AG09319 (cell line): Measurements from ENCODE around the gene POP7.
A peak's percentile ranks its signal among the peaks of the same experiment; 100 is the strongest.
"Not testable (repeated sequence)": the region's sequence is repeated elsewhere in the genome, so short reads cannot be mapped to it uniquely, and the experiment has no call there.

Source experiments
- DNase-seq: peaks from one replicate; pipeline ENCODE4 v3.0.0-alpha.2; 2010; ENCODE audit warnings: low read depth; ENCODE audit errors: extremely low read depth
- CTCF ChIP-seq: IDR thresholded peaks from 2 replicates; pipeline ENCODE4 v1.5.1; 2011; ENCODE audit warnings: low read depth, mild to moderate bottlenecking, inconsistent platforms, low read length, moderate library complexity

POP7 gene

DNA sequence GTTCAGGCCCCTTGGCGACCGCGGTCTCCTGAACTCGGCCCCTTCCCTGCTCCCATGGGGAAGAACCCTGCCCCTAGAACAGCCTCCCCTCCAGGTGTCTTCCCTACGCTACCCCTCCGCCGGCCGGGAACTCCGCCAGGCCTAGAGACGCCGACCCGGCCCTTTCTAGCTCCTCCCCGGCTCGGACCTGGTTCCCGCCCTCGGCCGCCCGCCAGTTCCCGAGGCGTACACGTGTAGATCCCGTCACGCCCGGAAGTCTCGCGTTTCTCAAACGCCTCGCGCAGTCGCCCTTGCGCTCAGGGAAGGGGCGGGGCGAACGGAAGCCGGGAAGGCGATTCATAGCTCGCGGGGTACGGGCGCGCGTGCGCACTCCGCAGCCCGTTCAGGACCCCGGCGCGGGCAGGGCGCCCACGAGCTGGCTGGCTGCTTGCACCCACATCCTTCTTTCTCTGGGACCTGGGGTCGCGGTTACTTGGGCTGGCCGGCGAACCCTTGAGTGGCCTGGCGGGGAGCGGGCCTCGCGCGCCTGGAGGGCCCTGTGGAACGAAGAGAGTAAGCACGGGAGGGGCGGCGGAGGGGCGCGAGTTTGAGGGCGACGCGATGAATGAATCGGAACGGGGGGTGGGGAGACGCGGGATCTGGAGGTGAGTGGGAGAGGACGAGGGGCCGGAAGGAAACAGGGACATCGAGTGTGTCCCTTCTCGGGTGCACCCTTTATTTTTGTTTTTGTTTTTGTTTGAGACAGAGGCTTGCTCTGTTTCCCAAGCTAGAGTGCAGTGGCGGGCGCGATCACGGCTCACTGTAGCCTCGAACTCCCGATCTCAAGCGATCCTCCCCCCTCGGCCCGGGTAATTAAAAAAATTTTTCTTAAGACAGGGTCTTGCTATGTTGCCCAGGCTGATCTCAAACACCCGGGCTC lies at the start of gene POP7:
TSS of gene POP7 (plus strand) at position 369 of the 919 bp plus-strand sequence. CDS start 710 bp downstream, outside the sequence.
- TF ChIP-seq CTCF = no peak
- DNase-seq = peak; percentile 96

DNA sequence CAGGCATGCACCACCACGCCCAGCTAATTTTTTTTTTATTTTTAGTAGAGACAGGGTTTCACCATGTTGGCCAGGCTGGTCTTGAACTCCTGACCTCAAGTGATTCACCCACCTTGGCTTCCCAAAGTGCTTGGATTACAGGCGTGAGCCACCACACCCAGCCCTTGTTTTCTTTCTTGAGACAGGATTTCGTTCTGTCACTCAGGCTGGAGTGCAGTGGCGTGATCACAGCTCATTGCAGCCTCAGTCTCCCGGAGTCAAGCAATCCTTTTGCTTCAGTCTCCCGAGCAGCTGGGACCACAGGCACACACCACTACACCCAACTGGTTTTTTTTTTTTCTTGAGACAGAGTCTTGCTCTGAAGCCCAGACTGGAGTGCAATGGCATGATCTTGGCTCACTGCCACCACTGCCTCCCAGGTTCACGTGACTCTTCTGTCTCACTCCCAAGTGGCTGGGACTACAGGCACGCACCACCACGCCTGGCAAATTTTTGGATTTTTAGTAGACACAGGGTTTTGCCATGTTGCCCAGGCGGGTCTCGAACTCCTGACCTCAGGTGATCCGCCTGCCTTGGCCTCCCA lies 43.6 kb upstream of the POP7 start:
- not testable (repeated sequence) for DNase-seq

- no peak for DNase-seq
- no peak for TF ChIP-seq CTCF
Observed at GRCh38 chr7:100665168-100665726, 40.7 kb upstream of the POP7 start.

GRCh38 chr7:100667331-100668068 lies 38.4 kb upstream of the POP7 start:
- DNase-seq = no peak
- no peak for TF ChIP-seq CTCF

DNA sequence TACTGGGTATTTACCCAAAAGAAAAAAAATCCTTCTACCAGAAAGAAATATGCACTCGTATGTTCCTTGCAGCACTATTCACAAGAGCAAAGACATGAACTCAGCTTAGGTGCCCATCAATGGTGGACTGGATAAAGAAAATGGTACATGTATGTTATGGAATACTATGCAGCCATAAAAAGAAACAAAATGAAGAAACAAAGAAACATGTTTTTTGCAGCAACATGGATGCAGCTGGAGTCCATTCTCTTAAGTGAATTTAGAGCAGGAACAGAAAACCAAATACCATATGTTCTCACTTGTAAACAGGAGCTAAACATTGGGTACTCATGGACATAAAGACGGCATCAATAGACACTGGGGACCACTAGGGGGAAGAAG lies 37.9 kb upstream of the POP7 start:
- no peak for DNase-seq
- no peak for TF ChIP-seq CTCF

- DNase-seq = not testable (repeated sequence)
Observed at GRCh38 chr7:100669106-100669505, 36.8 kb upstream of the POP7 start.

GRCh38 chr7:100670074-100670473 lies 35.8 kb upstream of the POP7 start:
- DNase-seq = no peak
- no peak for TF ChIP-seq CTCF
